IPS-NIHi7 (cell line): ENCODE measurements around the gene PDE10A.
"Not testable (repeated sequence)": the region's sequence is repeated elsewhere in the genome, so short reads cannot be mapped to it uniquely, and the experiment has no call there.

Experiments
- DNase-seq: peaks from one replicate; pipeline ENCODE4 v3.0.0; 2012; ENCODE audit warnings: mixed read lengths; ENCODE audit errors: extremely low spot score

PDE10A gene

DNA sequence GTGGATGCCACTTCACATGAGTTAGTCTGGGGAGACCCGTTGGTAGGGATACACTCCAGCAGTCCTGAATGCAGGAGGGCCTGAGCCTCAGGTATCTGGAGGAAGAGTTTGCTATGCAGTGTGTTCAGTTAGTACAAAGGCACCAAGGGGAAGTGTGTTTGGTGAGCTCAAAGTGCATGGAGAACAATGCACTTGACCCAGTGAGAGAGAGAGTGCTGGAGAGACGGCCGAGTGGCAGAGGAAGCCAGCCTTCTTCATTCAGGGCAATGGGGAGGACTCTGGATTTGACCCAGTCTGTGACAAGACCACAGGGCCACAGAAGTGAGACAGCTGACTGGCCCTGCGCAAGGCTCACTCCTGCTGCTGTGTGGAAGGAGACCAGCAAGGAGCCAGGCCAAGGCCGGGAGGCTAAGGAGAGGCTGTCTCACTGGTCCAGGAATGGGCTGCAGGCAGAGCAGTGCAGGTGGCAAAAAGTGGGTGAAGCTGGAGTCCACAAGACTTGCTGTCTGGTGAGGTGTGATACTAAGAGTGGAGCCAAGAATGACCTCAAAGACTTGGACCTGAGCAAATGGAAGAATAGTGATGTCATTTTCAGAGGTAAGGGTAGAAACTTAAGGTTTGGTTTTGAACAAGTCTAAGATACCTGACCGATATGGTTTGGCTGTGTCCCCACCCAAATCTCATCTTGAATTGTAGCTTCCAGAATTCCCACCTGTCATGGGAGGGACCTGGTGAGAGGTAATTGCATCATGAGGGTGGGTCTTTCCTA, 38.0 kb downstream of the PDE10A start:
- no peak for DNase-seq

DNA sequence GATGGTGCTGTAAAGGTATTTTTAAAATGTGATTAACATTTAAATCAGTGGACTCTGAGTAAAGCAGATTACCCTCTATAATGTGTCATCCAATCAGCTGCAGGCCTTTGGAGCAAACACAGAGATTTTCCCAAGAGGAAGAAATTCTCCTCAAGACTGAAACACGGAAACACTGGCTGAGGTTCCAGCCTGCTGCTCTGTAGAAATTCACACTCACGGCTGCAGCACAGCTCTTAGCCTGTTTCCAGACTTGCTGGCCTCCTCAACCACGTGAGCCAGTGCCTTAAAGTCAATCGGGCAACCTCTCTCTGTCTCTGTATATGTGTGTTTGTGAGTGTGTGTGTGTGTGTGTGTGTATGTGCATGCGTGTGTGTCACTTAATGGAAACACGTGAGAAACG, 41.1 kb downstream of the PDE10A start:
- no peak for DNase-seq

- DNase-seq, result not testable (repeated sequence)
Observed at GRCh38 chr6:165618891-165619290, 44.1 kb downstream of the PDE10A start.

- DNase-seq, result no peak
Observed at GRCh38 chr6:165618241-165618640, 44.8 kb downstream of the PDE10A start.

GRCh38 chr6:165617528-165617927, 45.5 kb downstream of the PDE10A start:
- no peak for DNase-seq

- no peak for DNase-seq
Observed at GRCh38 chr6:165616116-165616515, 46.9 kb downstream of the PDE10A start.

DNA sequence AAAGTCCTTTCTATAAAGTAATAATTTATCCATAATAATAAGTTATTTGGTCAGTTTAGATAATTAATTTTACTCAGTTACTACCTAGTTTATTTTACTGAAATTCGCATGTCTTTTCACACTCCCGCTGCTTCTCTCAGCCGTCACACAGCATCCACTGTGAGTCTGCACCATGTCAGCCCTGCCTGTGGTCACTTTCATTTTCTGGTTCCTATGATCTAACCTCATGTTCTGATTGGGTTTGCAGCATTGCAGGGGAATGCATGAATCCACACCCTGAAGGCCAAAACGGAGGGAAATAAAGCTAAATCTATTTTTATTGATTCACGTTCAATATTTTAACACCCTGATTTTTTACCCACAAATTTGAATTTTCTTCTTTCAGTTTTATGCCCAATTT, 47.4 kb downstream of the PDE10A start:
- no peak for DNase-seq

DNA sequence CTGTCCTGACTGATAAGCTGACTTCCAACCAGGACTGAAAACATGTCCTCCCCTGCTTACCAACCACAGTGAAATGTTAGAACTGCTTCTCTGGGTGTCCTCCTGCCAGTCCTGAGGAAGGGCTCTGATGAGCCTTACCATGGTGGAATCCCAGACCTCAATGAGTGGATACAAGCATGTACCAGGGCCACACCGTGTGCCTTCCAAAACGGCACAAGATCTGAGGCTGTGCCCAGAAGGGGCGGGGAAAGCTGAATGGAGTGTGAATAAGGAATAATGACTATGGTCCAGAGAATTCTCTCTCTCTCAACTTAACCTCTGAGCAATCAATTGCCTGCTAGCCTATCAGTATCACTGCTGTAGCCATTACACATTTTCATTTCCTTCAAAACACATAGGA, 51.7 kb downstream of the PDE10A start:
- no peak for DNase-seq

DNA sequence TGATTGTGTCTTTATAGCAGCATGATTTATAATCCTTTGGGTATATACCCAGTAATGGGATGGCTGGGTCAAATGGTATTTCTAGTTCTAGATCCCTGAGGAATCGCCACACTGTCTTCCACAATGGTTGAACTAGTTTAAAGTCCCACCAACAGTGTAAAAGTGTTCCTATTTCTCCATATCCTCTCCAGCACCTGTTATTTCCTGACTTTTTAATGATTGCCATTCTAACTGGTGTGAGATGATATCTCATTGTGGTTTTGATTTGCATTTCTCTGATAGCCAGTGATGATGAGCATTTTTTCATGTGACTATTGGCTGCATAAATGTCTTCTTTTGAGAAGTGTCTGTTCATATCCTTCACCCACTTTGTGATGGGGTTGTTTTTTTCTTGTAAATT, 54.5 kb downstream of the PDE10A start:
- not testable (repeated sequence) for DNase-seq

- no peak for DNase-seq
Observed at GRCh38 chr6:165606740-165607008, 56.4 kb downstream of the PDE10A start.

- no peak for DNase-seq
Observed at GRCh38 chr6:165605901-165606739, 56.9 kb downstream of the PDE10A start.

DNA sequence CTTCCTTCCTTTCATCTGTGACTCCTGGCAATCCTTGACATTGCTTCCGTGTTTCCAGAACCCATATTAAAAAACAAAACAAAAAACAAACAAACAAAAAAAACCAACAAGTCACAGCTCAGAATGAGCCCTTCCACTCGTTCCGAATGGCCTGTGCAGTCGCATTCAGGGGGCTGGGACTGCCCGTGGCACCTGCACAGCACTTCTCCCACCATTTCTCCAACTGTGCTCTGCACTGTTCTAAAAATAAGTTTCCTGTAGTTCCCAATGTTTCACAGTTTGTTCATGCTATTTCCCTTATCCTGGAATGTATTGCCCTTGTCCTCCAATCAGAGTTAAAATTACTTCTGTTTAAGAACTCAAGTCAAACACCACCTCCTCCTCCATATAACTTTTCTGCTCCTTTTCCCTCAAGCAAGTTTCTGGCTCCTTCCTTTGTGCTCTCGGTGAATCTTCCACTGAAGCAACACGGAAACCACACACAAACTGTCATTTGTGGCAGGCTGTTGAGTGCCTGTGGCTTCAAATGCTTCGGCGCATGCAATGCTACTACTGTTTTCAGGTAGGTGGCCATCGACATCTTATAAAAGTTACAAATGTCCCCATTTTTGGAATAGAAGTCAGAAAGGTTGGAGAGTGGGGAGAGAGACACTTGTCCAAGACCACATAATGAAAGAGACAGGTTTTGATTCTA, 57.7 kb downstream of the PDE10A start:
- DNase-seq, result no peak

DNA sequence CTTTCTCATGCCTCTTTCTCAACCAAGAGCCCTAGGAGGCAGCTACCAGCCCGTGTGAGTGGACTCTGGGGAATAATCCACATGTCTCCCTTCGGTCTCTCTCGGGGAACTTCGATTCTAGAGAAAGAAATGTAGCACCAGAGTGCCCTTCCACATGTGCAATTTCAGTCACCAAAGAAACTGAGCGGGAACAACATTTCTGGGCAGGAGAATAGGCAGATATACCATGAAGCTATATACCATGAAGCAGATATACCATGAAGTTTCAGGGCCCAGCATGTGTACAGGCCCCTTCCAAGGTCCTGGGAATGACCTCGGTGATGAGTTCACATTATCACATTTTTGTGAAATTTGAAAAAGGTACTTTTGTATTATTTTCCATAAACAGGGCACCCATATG, 60.8 kb downstream of the PDE10A start:
- DNase-seq, result no peak

DNA sequence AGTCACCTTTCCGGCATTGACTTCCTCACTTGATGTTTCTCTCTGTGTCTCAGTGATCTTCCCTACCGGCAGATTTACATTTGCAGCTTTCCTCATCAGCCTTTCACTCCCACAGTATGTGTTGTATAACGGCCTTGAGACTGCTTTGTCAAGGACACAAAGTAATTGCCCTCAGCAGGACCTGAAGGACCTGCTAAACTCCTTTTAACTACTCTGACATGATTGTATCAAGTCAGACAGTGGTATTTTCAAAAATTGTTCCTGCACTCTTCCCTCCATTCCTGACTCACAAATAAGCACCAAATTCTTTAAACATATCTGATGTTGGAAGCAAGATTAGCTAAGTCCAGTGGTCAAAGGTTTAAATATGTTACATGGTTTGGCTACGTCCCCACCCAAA, 62.4 kb downstream of the PDE10A start:
- no peak for DNase-seq

DNA sequence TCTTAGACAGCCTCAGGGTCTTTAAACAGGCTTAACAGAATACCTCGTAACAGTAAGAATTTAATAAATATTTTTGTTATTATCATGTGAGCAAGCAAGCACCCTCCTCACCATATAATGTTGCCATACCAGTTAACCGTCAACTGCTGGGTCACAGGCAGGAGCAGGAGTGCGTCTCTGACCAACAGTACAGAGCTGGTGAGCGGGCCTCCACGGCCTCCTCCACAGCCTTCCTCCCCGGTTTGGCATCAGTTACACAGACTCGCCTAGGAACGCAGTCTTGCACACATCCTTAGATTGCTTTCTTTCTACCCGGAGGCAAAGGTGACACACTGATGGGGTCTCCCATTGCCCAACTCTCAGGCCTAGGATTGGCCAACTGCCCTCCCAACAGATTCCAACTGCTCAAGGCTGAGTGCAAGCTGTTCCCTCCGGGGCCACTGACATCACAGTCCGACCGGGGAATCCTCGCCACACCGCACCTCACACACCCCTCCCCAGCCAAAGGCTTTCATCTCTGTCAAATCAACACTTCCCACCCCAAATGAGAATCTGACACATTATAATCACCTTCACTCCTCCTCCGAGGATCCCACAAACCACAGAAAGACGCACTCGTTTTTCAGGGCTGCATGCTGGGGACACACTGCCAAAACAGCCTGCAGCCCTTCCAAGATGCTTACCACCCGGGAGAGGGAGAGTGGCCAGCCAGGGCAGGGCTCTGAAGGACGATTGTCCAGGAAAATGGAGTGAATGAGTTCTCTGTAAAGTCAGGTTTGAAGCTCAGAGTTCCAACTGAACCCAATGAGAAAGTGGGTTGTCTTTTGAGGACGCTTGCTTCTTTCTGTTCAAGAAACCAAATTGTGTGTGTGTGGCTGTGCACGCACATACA, 63.2 kb downstream of the PDE10A start:
- no peak for DNase-seq

DNA sequence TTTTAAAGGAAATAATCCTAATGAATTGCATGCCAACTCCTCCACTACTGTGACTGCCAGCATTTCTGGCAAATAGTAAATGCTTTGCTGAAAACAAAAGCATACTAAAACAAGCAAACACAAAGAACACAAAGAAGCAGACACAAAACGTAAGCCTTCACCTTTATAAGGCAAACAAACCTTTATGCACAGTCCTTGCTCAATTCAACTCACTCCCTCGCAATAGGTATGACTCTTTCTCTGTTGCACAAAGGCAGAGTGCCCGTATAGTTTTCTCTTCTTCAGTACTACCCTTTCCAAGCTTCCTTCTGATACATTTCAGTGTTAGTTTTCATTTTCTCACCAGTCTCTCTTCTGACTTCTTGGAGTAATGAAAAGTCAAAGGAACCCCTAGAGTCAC, 63.9 kb downstream of the PDE10A start:
- no peak for DNase-seq

GRCh38 chr6:165597821-165598220, 65.2 kb downstream of the PDE10A start:
- no peak for DNase-seq

DNA sequence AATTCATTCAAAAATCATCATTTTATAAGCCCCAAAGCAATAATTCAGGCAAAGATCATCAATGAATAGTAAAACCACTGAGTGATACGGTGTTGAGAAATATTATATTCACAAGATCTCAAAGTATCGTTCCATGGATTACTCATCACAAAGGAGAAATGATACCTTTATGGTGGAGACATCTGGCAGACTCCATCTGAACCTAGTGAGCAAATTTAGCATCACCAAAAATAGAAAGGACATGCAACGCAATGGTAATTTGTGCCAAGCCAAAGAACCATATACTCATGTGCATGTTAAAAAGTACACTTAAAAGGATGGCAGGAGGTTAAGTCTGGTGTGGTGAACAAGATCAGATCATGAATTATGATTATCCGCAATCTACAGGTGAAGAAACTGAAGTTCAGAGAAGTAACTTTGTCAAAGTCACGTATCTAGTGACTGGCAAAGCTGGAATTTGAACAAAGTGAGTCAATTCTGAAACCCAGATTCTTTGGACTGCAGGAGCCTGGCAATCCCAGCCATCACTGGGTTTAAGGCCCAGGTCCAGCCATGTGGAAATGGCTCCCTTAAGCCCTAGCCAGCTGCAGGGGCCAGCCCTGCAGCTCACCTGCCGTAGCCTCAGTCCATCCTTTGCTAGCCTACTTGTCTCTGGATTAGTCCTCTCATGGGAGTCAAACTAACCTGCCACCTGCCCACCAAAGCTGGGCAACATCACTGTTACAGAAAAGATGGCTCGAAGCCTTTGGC, 68.3 kb downstream of the PDE10A start:
- DNase-seq, result no peak

DNA sequence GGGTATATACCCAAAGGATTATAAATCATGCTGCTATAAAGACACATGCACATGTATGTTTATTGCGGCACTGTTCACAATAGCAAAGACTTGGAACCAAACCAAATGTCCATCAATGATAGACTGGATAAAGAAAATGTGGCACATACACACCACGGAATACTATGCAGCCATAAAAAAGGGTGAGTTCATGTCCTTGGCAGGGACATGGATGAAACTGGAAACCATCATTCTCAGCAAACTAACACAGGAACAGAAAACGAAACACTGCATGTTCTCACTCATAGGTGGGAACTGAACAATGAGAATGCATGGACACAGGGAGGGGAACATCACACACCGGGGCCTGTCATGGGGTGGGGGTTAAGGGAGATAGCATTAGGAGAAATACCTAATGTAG, 70.1 kb downstream of the PDE10A start:
- DNase-seq, result not testable (repeated sequence)

- DNase-seq, result no peak
Observed at GRCh38 chr6:165588515-165588914, 74.5 kb downstream of the PDE10A start.

DNA sequence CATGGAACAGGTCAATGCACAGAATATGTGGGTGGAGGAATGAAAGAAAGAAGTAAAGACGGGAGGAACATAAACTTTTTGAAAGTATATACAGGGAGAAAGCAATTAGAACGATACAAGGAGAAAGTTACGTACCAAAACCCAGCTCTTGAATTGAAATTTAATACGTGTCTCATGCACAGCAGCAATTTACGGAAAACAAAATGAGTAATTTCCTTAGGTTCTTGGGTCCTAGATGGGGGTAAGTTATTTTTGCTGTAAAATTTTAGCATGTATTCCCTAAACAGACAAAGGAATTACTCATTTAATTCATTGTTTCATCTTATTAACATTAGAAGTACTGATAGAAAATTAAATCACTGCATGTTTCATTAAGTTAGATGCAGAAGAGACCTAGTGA, 75.8 kb downstream of the PDE10A start:
- DNase-seq, result no peak
